A549 (cell line): ENCODE data around the gene ANO6. TPM values are rescaled to one million over a fixed set of nuclear protein-coding genes. Genes with fewer than 3 reads are reported as not detected.

Experiments
- ATAC-seq, 2 experiments: fragments of 200-7000 bp in 1 of 2; fragments of >200 bp in 1 of 2; cut with Nextera tagmentation in 1 of 2; cut with Tn5 transposase in 1 of 2; 3 replicates each; pipeline versions ENCODE4 v1.8.0 to v1.9.1; 2018 to 2020; ENCODE audit warnings: mild to moderate bottlenecking in 1 of 2, moderate library complexity in 1 of 2
- CTCF ChIA-PET: fragments of 300-600 bp; sonication (Branson Sonifier 250); formaldehyde crosslinking; extraction: SDS; loops from one replicate; lab custom pipeline; 2021; ENCODE audit warnings: antibody characterized with exemption, inconsistent platforms; lab: Yijun Ruan, JAX
- POLR2A ChIA-PET: fragments of 350-600 bp; formaldehyde crosslinking; extraction: SDS; loops from one replicate; lab custom pipeline; 2021; ENCODE audit warnings: antibody characterized with exemption, inconsistent platforms; lab: Yijun Ruan, JAX
- DNase-seq, 2 experiments: peaks; one replicate each; pipeline versions ENCODE4 v3.0.0 to v3.0.0-alpha.2; 2011 to 2016; ENCODE audit warnings: low read depth in 1 of 2, low spot score in 1 of 2
- FAIRE-seq: peaks from 2 replicates; lab custom pipeline; 2011; peaks lifted over from hg19 to GRCh38; lab: Jason Lieb, UNC
- H3K27ac ChIP-seq, 2 experiments: fragments of >200 bp; sonication (Bioruptor Twin); formaldehyde crosslinking; 3 replicates each; pipeline ENCODE4 v1.5.1; 2016 to 2017
- H3K4me1 ChIP-seq: fragments of >200 bp; sonication (Bioruptor Twin); formaldehyde crosslinking; 3 replicates; pipeline ENCODE4 v1.6.1; 2016
- H3K4me2 ChIP-seq: fragments of >200 bp; sonication (Bioruptor Twin); formaldehyde crosslinking; 3 replicates; pipeline ENCODE4 v1.6.1; 2016
- H3K4me3 ChIP-seq: fragments of >200 bp; sonication (Bioruptor Twin); formaldehyde crosslinking; 3 replicates; pipeline ENCODE4 v1.5.1; 2016
- H3K9me3 ChIP-seq: fragments of >200 bp; sonication (Bioruptor Twin); formaldehyde crosslinking; 3 replicates; pipeline ENCODE4 v1.6.1; 2016
- BHLHE40 ChIP-seq: IDR thresholded peaks from 2 replicates; pipeline ENCODE4 v1.6.1; 2012; ENCODE audit warnings: low read depth, low read length, inconsistent platforms
- CEBPB ChIP-seq, 2 experiments: fragments of >200 bp in 1 of 2; sonication (Bioruptor Twin) in 1 of 2; formaldehyde crosslinking in 1 of 2; IDR thresholded peaks; 2 replicates each; pipeline ENCODE4 v1.6.1; 2012 to 2016
- CHD4 ChIP-seq: fragments of 200-600 bp; sonication (generic); IDR thresholded peaks from 2 replicates; pipeline ENCODE4 v1.6.1; 2016; ENCODE audit warnings: antibody characterized with exemption, mild to moderate bottlenecking, borderline replicate concordance
- EHMT2 ChIP-seq: fragments of 200-600 bp; sonication (generic); IDR thresholded peaks from 2 replicates; pipeline ENCODE4 v1.6.1; 2016; ENCODE audit warnings: antibody characterized with exemption, low read depth, mild to moderate bottlenecking, moderate library complexity
- EP300 ChIP-seq, 2 experiments: fragments of >200 bp; sonication (Bioruptor Twin); formaldehyde crosslinking; IDR thresholded peaks; 2 replicates in 1 of 2; 3 replicates in 1 of 2; pipeline ENCODE4 v1.6.1; 2016 to 2017
- ESRRA ChIP-seq: fragments of 150-350 bp; IDR thresholded peaks from 2 replicates; pipeline ENCODE4 v1.6.1; 2014; ENCODE audit warnings: mild to moderate bottlenecking, low read length, borderline replicate concordance
- FOSL2 ChIP-seq, 2 experiments: fragments of 450-650 bp in 1 of 2; fragments of >200 bp in 1 of 2; sonication (Bioruptor Twin) in 1 of 2; formaldehyde crosslinking; IDR thresholded peaks; 2 replicates each; pipeline versions ENCODE4 v1.5.0 to v1.6.1; 2016 to 2020; ENCODE audit warnings: mild to moderate bottlenecking in 1 of 2, moderate library complexity in 1 of 2
- GATA3 ChIP-seq: IDR thresholded peaks from 2 replicates; pipeline ENCODE4 v1.6.1; 2012; ENCODE audit warnings: borderline replicate concordance
- HDAC2 ChIP-seq: fragments of 200-600 bp; sonication (generic); IDR thresholded peaks from 2 replicates; pipeline ENCODE4 v1.6.1; 2016
- HEYL ChIP-seq: fragments of 250-450 bp; sonication (Bioruptor Pico); IDR thresholded peaks from 2 replicates; pipeline ENCODE4 v1.8.0; 2021; ENCODE audit warnings: mild to moderate bottlenecking, moderate library complexity
- HOXB13 ChIP-seq: fragments of 250-450 bp; sonication (Bioruptor Pico); IDR thresholded peaks from 2 replicates; pipeline ENCODE4 v1.5.0; 2020; ENCODE audit warnings: low read depth, mild to moderate bottlenecking, moderate library complexity
- JUN ChIP-seq, 2 experiments: fragments of >200 bp; sonication (Bioruptor Twin); formaldehyde crosslinking; IDR thresholded peaks; 2 replicates in 1 of 2; 3 replicates in 1 of 2; pipeline ENCODE4 v1.6.1; 2016 to 2017
- KDM5A ChIP-seq: fragments of 200-600 bp; sonication (generic); IDR thresholded peaks from 2 replicates; pipeline ENCODE4 v1.6.1; 2016; ENCODE audit warnings: antibody characterized with exemption, mild to moderate bottlenecking
- MYC ChIP-seq: IDR thresholded peaks from 2 replicates; pipeline ENCODE4 v1.6.1; 2012; ENCODE audit warnings: mild to moderate bottlenecking, inconsistent platforms, low read length, improper control_type of control experiment, borderline replicate concordance
- NPAS2 ChIP-seq: fragments of 250-450 bp; sonication (Bioruptor Pico); IDR thresholded peaks from 2 replicates; pipeline ENCODE4 v1.8.0; 2022; ENCODE audit warnings: mild to moderate bottlenecking, moderate library complexity, borderline replicate concordance
- POLR2A ChIP-seq: IDR thresholded peaks from 2 replicates; pipeline ENCODE4 v1.6.1; 2012; ENCODE audit warnings: mild to moderate bottlenecking, low read length
- POLR2AphosphoS2 ChIP-seq: conservative IDR thresholded peaks from 2 replicates; pipeline ENCODE4 v1.6.1; 2012; ENCODE audit warnings: low read length, improper control_type of control experiment, inconsistent platforms
- RAD21 ChIP-seq, 2 experiments: fragments of >200 bp in 1 of 2; sonication (Bioruptor Twin) in 1 of 2; formaldehyde crosslinking in 1 of 2; IDR thresholded peaks in 1 of 2; conservative IDR thresholded peaks in 1 of 2; 2 replicates in 1 of 2; 3 replicates in 1 of 2; pipeline ENCODE4 v1.6.1; 2012 to 2018; ENCODE audit warnings: inconsistent platforms in 1 of 2
- RNF2 ChIP-seq: fragments of 200-600 bp; sonication (generic); IDR thresholded peaks from 2 replicates; pipeline ENCODE4 v1.6.1; 2016; ENCODE audit warnings: low read depth, mild to moderate bottlenecking, antibody characterized with exemption, moderate library complexity, borderline replicate concordance
- SMC3 ChIP-seq: fragments of >200 bp; sonication (Bioruptor Twin); formaldehyde crosslinking; IDR thresholded peaks from 3 replicates; pipeline ENCODE4 v1.6.1; 2018; ENCODE audit warnings: inconsistent platforms
- TP53 ChIP-seq: fragments of 250-450 bp; sonication (Bioruptor Pico); IDR thresholded peaks from 2 replicates; pipeline ENCODE4 v1.5.0; 2021; ENCODE audit warnings: mild to moderate bottlenecking, moderate library complexity
- ZFP36 ChIP-seq: fragments of 450-650 bp; IDR thresholded peaks from 2 replicates; pipeline ENCODE4 v1.6.1; 2014; ENCODE audit warnings: borderline replicate concordance; ENCODE audit not compliant: partially characterized antibody
- ZNF302 ChIP-seq: fragments of 250-450 bp; sonication (Bioruptor Pico); IDR thresholded peaks from 2 replicates; pipeline ENCODE4 v1.9.0; 2021; ENCODE audit warnings: inconsistent platforms, mild to moderate bottlenecking, moderate library complexity
- WGBS: methylation state at CpG from one replicate; pipeline ENCODE4 v1.1.6; 2017; ENCODE audit errors: missing lambda C conversion rate; 5-methylcytosine and 5-hydroxymethylcytosine counted together
- polyA plus RNA-seq, 4 experiments: library from polyadenylated mRNA; depleted of rRNA in 3 of 4; stranded (reverse); fragments of >200 nt; fragmentation: RNase III in 1 of 4; extraction: RNeasy Plus Mini Kit Qiagen cat#74134 plus additional on column Dnase treatment in 1 of 4; gene quantifications; 2 replicates in 3 of 4; 3 replicates in 1 of 4; pipeline ENCODE4 v1.2.3, GENCODE V29; 2011 to 2017
- TF ChIP-seq, protein P1 (sequence below): fragments of 450-650 bp; IDR thresholded peaks from 2 replicates; pipeline ENCODE4 v1.6.1; 2014; ENCODE audit warnings: antibody characterized with exemption
- TF ChIP-seq, protein P2 (sequence below): IDR thresholded peaks from 2 replicates; pipeline ENCODE4 v1.6.1; 2012; ENCODE audit warnings: low read depth, borderline replicate concordance
- TF ChIP-seq, protein P3 (sequence below): fragments of 150-350 bp; IDR thresholded peaks from 2 replicates; pipeline ENCODE4 v1.6.1; 2014; ENCODE audit warnings: low read depth, mild to moderate bottlenecking, low read length
- TF ChIP-seq, protein P4 (sequence below): fragments of >200 bp; sonication (Bioruptor Twin); formaldehyde crosslinking; IDR thresholded peaks from 3 replicates; pipeline ENCODE4 v1.5.1; 2016

The ANO6 gene
- polyA plus RNA-seq, 2 of the 4 experiments (the other 2 are of a cell fraction) = 41.7 to 80.0 TPM

DNA sequence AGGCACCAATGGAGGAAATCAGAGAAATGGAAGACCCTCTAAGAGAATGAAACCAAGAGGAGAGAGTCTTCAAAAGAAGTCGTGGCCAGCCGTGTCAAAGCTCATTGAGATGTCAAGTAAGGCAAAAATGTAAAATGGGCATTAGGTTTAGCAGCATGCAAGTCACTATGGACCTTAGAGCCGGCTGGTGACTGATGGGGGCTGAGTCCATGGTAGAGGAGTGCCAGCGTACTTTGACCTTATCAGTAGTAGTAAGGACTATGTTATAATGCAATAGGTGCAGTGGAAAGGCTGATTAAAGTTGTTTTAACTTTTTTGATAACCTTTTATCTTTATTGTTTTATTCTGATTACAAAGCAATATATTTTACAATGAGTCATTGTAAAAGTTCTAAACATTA lies 66.5 kb downstream of the ANO6 start:
- peaks cover 62% of the 10 kb centered on the region for H3K4me1 ChIP-seq
- no peak for FAIRE-seq
- POLR2A ChIA-PET = no interaction called here
- TF ChIP-seq HOXB13 = no peak
- TF ChIP-seq, protein P1, sequence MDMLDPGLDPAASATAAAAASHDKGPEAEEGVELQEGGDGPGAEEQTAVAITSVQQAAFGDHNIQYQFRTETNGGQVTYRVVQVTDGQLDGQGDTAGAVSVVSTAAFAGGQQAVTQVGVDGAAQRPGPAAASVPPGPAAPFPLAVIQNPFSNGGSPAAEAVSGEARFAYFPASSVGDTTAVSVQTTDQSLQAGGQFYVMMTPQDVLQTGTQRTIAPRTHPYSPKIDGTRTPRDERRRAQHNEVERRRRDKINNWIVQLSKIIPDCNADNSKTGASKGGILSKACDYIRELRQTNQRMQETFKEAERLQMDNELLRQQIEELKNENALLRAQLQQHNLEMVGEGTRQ = no peak
- no peak for TF ChIP-seq MYC
- TF ChIP-seq KDM5A = no peak
- TF ChIP-seq HEYL (CRISPR knock-in tag) = no peak
- no peak for TF ChIP-seq ZNF302
- TF ChIP-seq SMC3 = no peak
- TF ChIP-seq, protein P2, sequence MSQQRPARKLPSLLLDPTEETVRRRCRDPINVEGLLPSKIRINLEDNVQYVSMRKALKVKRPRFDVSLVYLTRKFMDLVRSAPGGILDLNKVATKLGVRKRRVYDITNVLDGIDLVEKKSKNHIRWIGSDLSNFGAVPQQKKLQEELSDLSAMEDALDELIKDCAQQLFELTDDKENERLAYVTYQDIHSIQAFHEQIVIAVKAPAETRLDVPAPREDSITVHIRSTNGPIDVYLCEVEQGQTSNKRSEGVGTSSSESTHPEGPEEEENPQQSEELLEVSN = no peak
- TF ChIP-seq POLR2AphosphoS2 = no peak
- TF ChIP-seq NPAS2 (CRISPR knock-in tag) = no peak
- TF ChIP-seq POLR2A = no peak
- TF ChIP-seq, protein P3, sequence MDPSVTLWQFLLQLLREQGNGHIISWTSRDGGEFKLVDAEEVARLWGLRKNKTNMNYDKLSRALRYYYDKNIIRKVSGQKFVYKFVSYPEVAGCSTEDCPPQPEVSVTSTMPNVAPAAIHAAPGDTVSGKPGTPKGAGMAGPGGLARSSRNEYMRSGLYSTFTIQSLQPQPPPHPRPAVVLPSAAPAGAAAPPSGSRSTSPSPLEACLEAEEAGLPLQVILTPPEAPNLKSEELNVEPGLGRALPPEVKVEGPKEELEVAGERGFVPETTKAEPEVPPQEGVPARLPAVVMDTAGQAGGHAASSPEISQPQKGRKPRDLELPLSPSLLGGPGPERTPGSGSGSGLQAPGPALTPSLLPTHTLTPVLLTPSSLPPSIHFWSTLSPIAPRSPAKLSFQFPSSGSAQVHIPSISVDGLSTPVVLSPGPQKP = no peak
- TF ChIP-seq EP300 (IDR thresholded peaks at IDR 0.05) = no peak
- TF ChIP-seq RAD21 (conservative IDR thresholded peaks at IDR 0.05 in 1 of 2, IDR thresholded peaks at IDR 0.05 in 1 of 2) = no peak
- no peak for TF ChIP-seq HDAC2
- TF ChIP-seq, protein P4, sequence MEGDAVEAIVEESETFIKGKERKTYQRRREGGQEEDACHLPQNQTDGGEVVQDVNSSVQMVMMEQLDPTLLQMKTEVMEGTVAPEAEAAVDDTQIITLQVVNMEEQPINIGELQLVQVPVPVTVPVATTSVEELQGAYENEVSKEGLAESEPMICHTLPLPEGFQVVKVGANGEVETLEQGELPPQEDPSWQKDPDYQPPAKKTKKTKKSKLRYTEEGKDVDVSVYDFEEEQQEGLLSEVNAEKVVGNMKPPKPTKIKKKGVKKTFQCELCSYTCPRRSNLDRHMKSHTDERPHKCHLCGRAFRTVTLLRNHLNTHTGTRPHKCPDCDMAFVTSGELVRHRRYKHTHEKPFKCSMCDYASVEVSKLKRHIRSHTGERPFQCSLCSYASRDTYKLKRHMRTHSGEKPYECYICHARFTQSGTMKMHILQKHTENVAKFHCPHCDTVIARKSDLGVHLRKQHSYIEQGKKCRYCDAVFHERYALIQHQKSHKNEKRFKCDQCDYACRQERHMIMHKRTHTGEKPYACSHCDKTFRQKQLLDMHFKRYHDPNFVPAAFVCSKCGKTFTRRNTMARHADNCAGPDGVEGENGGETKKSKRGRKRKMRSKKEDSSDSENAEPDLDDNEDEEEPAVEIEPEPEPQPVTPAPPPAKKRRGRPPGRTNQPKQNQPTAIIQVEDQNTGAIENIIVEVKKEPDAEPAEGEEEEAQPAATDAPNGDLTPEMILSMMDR = no peak
- TF ChIP-seq, all 56 proteins: peak for 0
- peak overlapping the region in 1 of 2 experiments; percentile 60; a peak in 3 of 6 replicates for H3K27ac ChIP-seq
- ATAC-seq (no peak), DNase-seq (no peak)
- H3K4me3 ChIP-seq = no peak overlapping the region
- H3K9me3 ChIP-seq = no peaks in the 10 kb centered on the region
- no peak overlapping the region for H3K4me2 ChIP-seq
- CTCF ChIA-PET = interaction anchor here (0.6 to 1.8 kb wide), 2 partner anchors 14 to 106 kb away, joined by 4 to 7 read pairs; no protein-coding TSS in a partner anchor
- WGBS = 96% methylated on average over 4 of the region's 4 CpGs

DNA sequence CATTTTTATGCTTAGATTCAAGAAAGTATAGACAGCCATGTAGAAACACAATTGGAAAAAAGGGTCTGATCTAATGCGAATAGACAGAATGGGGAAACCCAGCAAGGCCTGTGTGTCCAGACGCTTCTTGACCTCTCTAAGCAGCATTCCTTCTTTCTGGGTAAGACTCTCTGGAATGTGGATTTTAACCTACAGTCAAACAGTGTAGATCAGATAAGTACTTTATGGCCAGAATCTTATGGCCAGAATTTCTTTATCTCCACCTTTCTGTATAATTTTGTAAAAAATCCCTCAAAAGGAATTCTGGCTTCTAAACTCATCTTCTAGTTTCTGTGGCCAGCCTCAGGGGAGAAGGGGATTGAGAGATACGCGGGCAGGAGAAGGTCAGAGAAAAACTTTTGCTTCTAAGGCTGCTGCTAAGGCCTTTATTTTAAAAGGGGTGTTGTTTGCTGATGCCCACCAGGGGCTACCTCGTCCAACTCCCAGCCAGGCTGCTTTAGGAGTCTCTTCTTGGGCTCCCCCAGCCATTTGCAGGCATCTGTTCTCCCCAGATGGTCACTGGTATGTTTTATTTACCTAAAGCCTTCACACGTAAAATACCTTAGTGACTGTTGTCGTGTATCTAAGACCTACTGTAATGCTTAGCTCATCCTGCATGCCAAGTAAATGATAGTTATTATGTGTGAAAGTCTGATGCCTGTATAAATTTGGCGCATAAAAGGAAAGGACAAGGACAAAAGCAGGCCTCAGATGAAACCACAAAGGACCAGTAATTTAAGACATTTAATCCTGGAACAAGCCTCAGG lies 68.4 kb downstream of the ANO6 start:
- ChIA-PET POLR2A (interaction anchor here (1.1 kb wide), 1 partner anchor 69 kb away, joined by 6 read pairs; the partner anchor contains the start of gene ANO6), CTCF (interaction anchor here (0.9 to 1.1 kb wide), 6 partner anchors 15 to 104 kb away, joined by 3 to 5 read pairs (median 3); no protein-coding TSS in a partner anchor)
- Histone ChIP-seq H3K4me3 (peak overlapping the region; percentile 9; the same call in 1 of the 3 replicates), H3K4me2 (peak overlapping the region; percentile 88), H3K4me1 (peaks cover 53% of the 10 kb centered on the region), H3K9me3 (no peaks in the 10 kb centered on the region), H3K27ac (peak overlapping the region; percentile 85 to 86)
- FAIRE-seq (no peak), DNase-seq (peak in 1 of 2 experiments; percentile 80), ATAC-seq (peak; percentile 90 to 96)
- WGBS = 5% methylated on average over 8 of the region's 8 CpGs
- TF ChIP-seq GATA3 = peak; percentile 95
- TF ChIP-seq RNF2 = no peak
- TF ChIP-seq ESRRA = no peak
- 0 out of 5 replicates have a peak, but pooled peaks of 1 of the 2 experiments have one; percentile 26 for TF ChIP-seq JUN (IDR thresholded peaks at IDR 0.05)
- no peak for TF ChIP-seq CHD4
- no peak for TF ChIP-seq TP53 (CRISPR knock-in tag)
- TF ChIP-seq, protein P3 = no peak
- TF ChIP-seq FOSL2 (IDR thresholded peaks at IDR 0.05) = no peak
- TF ChIP-seq FOSL2 (CRISPR knock-in tag; IDR thresholded peaks at IDR 0.05) = peak; percentile 32; the same call in 1 of the 2 replicates
- TF ChIP-seq MYC = no peak
- TF ChIP-seq, protein P1 = no peak
- TF ChIP-seq BHLHE40 = no peak
- TF ChIP-seq ZFP36 = no peak
- no peak for TF ChIP-seq EHMT2
- TF ChIP-seq CEBPB (IDR thresholded peaks at IDR 0.05) = 0 out of 4 replicates have a peak, but pooled peaks of 1 of the 2 experiments have one; percentile 29
- TF ChIP-seq SMC3 = no peak
- peak in 1 of 2 experiments; percentile 25; a peak in 1 of 5 replicates for TF ChIP-seq EP300 (IDR thresholded peaks at IDR 0.05)
- TF ChIP-seq RAD21 (conservative IDR thresholded peaks at IDR 0.05 in 1 of 2, IDR thresholded peaks at IDR 0.05 in 1 of 2) = peak in 1 of 2 experiments; percentile 2; a peak in 2 of 5 replicates
